IMR-90 (cell line): ENCODE results near the gene ANLN. TPM values are rescaled to one million over a fixed set of nuclear protein-coding genes. Genes with fewer than 3 reads are reported as not detected.
A peak's percentile ranks its signal among the peaks of the same experiment; 100 is the strongest.

Source experiments
- ATAC-seq: fragments of 200-7000 bp; cut with Tn5 transposase; 2 replicates; pipeline ENCODE4 v1.9.1; 2020; ENCODE audit warnings: low read depth, mild to moderate bottlenecking, moderate library complexity
- BruUV-seq: library from RNA; stranded (reverse); fragments of 400-500 nt; replicated peaks from 2 replicates; lab custom pipeline; 2021; lab: Mats Ljungman, UMichigan
- CTCF ChIA-PET: fragments of 300-600 bp; formaldehyde crosslinking; extraction: SDS; loops from one replicate; lab custom pipeline; 2021; ENCODE audit warnings: antibody characterized with exemption; lab: Yijun Ruan, JAX
- POLR2A ChIA-PET: fragments of 300-600 bp; sonication (Branson Sonifier 250); formaldehyde crosslinking; loops from one replicate; lab custom pipeline; 2022; ENCODE audit warnings: antibody characterized with exemption; ENCODE audit not compliant: unreplicated experiment; lab: Charles Lee
- DNase-seq: peaks from one replicate; pipeline ENCODE4 v3.0.0; 2013
- H2AFZ ChIP-seq: replicated peaks from 2 replicates; pipeline ENCODE3; 2013; ENCODE audit warnings: low read length, mild to moderate bottlenecking; ENCODE audit not compliant: poor library complexity
- H2AK5ac ChIP-seq: 2 replicates; pipeline ENCODE4 v1.6.1; 2013; ENCODE audit warnings: low read depth, low read length, inconsistent platforms
- H2AK9ac ChIP-seq: replicated peaks from 2 replicates; pipeline ENCODE3; 2013; ENCODE audit warnings: mild to moderate bottlenecking, low read depth, low read length, moderate library complexity; ENCODE audit not compliant: poor library complexity
- H2BK120ac ChIP-seq: 2 replicates; pipeline ENCODE4 v1.6.1; 2013; ENCODE audit warnings: low read depth, low read length, inconsistent platforms
- H2BK15ac ChIP-seq: 3 replicates; pipeline ENCODE4 v1.6.1; 2013; ENCODE audit warnings: low read depth, low read length, inconsistent platforms
- H2BK20ac ChIP-seq: 2 replicates; pipeline ENCODE4 v1.6.1; 2013; ENCODE audit warnings: low read depth, mild to moderate bottlenecking, inconsistent platforms, low read length, moderate library complexity
- H2BK5ac ChIP-seq: 2 replicates; pipeline ENCODE4 v1.6.1; 2013; ENCODE audit warnings: mild to moderate bottlenecking, low read depth, low read length, inconsistent platforms; ENCODE audit not compliant: poor library complexity, severe bottlenecking
- H3K14ac ChIP-seq: replicated peaks from 2 replicates; pipeline ENCODE4 v1.6.1; 2013; ENCODE audit warnings: low read depth, low read length, inconsistent platforms
- H3K18ac ChIP-seq: 2 replicates; pipeline ENCODE4 v1.6.1; 2013; ENCODE audit warnings: low read depth, low read length, control low read depth
- H3K23ac ChIP-seq: 2 replicates; pipeline ENCODE4 v1.6.1; 2013; ENCODE audit warnings: low read depth, low read length, inconsistent platforms
- H3K27ac ChIP-seq: 2 replicates; pipeline ENCODE4 v1.5.1; 2013; ENCODE audit warnings: mild to moderate bottlenecking, control low read depth, low read length; ENCODE audit not compliant: insufficient read depth
- H3K27me3 ChIP-seq: 2 replicates; pipeline ENCODE4 v1.6.1; 2013; ENCODE audit warnings: low read length; ENCODE audit not compliant: control insufficient read depth, insufficient read depth
- H3K36me3 ChIP-seq: 2 replicates; pipeline ENCODE4 v1.6.1; 2013; ENCODE audit warnings: low read length, mixed read lengths; ENCODE audit not compliant: control insufficient read depth, insufficient read depth
- H3K4ac ChIP-seq: 2 replicates; pipeline ENCODE4 v1.6.1; 2013; ENCODE audit warnings: low read depth, low read length, inconsistent platforms
- H3K4me1 ChIP-seq: 2 replicates; pipeline ENCODE4 v1.6.1; 2013; ENCODE audit warnings: low read length, mixed read lengths; ENCODE audit not compliant: control insufficient read depth, insufficient read depth
- H3K4me2 ChIP-seq: 2 replicates; pipeline ENCODE4 v1.6.1; 2013; ENCODE audit warnings: low read depth, mild to moderate bottlenecking, control low read depth, low read length, moderate library complexity
- H3K4me3 ChIP-seq: 2 replicates; pipeline ENCODE4 v1.5.1; 2013; ENCODE audit warnings: low read depth, mild to moderate bottlenecking, control low read depth, low read length, moderate library complexity; ENCODE audit not compliant: insufficient read depth
- H3K56ac ChIP-seq: 2 replicates; pipeline ENCODE4 v1.6.1; 2013; ENCODE audit warnings: low read length, inconsistent platforms; ENCODE audit not compliant: insufficient read depth; ENCODE audit errors: extremely low read depth
- H3K79me1 ChIP-seq, 2 experiments: 2 replicates each; pipeline ENCODE4 v1.6.1; 2013; ENCODE audit warnings: low read length in 2 of 2, inconsistent platforms in 1 of 2, low read depth in 1 of 2
- H3K9ac ChIP-seq: 2 replicates; pipeline ENCODE4 v1.6.1; 2013; ENCODE audit warnings: low read depth, low read length, control low read depth
- H3K9me1 ChIP-seq: 2 replicates; pipeline ENCODE4 v1.6.1; 2013; ENCODE audit warnings: low read length, inconsistent platforms; ENCODE audit not compliant: insufficient read depth
- H3K9me3 ChIP-seq: 2 replicates; pipeline ENCODE4 v1.6.1; 2013; ENCODE audit warnings: low read length; ENCODE audit not compliant: control insufficient read depth, insufficient read depth
- H4K20me1 ChIP-seq: 2 replicates; pipeline ENCODE4 v1.6.1; 2013; ENCODE audit warnings: low read length, inconsistent platforms; ENCODE audit not compliant: insufficient read depth
- H4K5ac ChIP-seq: 2 replicates; pipeline ENCODE4 v1.6.1; 2013; ENCODE audit warnings: mild to moderate bottlenecking, low read depth, low read length, control low read depth
- H4K8ac ChIP-seq, 2 experiments: 2 replicates each; pipeline ENCODE4 v1.6.1; 2013; ENCODE audit warnings: low read depth in 2 of 2, low read length in 2 of 2, control low read depth in 1 of 2, inconsistent platforms in 1 of 2
- H4K91ac ChIP-seq: 2 replicates; pipeline ENCODE4 v1.6.1; 2013; ENCODE audit warnings: low read depth, low read length, inconsistent platforms; ENCODE audit not compliant: insufficient read depth
- BHLHE40 ChIP-seq: fragments of 150-350 bp; IDR thresholded peaks from 2 replicates; pipeline ENCODE4 v1.6.1; 2016; ENCODE audit warnings: mild to moderate bottlenecking, low read depth, low read length
- CEBPB ChIP-seq: IDR thresholded peaks from 2 replicates; pipeline ENCODE4 v1.6.1; 2012; ENCODE audit warnings: low read depth, low read length, improper control_type of control experiment
- CHD1 ChIP-seq: IDR thresholded peaks from 2 replicates; pipeline ENCODE4 v1.6.1; 2012; ENCODE audit warnings: low read depth, low read length, improper control_type of control experiment
- FOS ChIP-seq: fragments of 150-350 bp; IDR thresholded peaks from 2 replicates; pipeline ENCODE4 v1.6.1; 2016; ENCODE audit warnings: low read depth, low read length
- MAZ ChIP-seq: IDR thresholded peaks from 2 replicates; pipeline ENCODE4 v1.6.1; 2012; ENCODE audit warnings: low read depth, mild to moderate bottlenecking, low read length, improper control_type of control experiment, moderate library complexity, borderline replicate concordance
- MXI1 ChIP-seq: IDR thresholded peaks from 2 replicates; pipeline ENCODE4 v1.6.1; 2012; ENCODE audit warnings: low read depth, mild to moderate bottlenecking, low read length, moderate library complexity, borderline replicate concordance
- NFE2L2 ChIP-seq: fragments of 150-350 bp; IDR thresholded peaks from 2 replicates; pipeline ENCODE4 v1.6.1; 2016; ENCODE audit warnings: low read depth, mild to moderate bottlenecking, low read length
- POLR2A ChIP-seq: IDR thresholded peaks from 2 replicates; pipeline ENCODE4 v1.6.1; 2012; ENCODE audit warnings: mild to moderate bottlenecking, low read depth, low read length
- RAD21 ChIP-seq: IDR thresholded peaks from 2 replicates; pipeline ENCODE4 v1.6.1; 2012; ENCODE audit warnings: low read length, improper control_type of control experiment
- RCOR1 ChIP-seq: IDR thresholded peaks from 2 replicates; pipeline ENCODE4 v1.6.1; 2012; ENCODE audit warnings: mild to moderate bottlenecking, low read length, improper control_type of control experiment; ENCODE audit not compliant: insufficient replicate concordance
- RFX5 ChIP-seq: IDR thresholded peaks from 2 replicates; pipeline ENCODE4 v1.8.0; 2012; ENCODE audit warnings: low read depth, mild to moderate bottlenecking, low read length, moderate library complexity
- SMC3 ChIP-seq: fragments of 150-350 bp; IDR thresholded peaks from 2 replicates; pipeline ENCODE4 v1.6.1; 2016; ENCODE audit warnings: low read depth, mild to moderate bottlenecking, antibody characterized with exemption, low read length, moderate library complexity
- WGBS, 2 experiments: methylation state at CpG; one replicate each; pipeline versions ENCODE4 v1.1.5 to v1.1.7; 2013; ENCODE audit warnings: missing lambda C conversion rate in 2 of 2; ENCODE audit not compliant: insufficient read length in 1 of 2; ENCODE audit errors: extremely low coverage in 2 of 2; 5-methylcytosine and 5-hydroxymethylcytosine counted together
- dilution Hi-C: fragments of 300-500 bp; cut with HindIII; formaldehyde crosslinking; loops from one replicate; pipeline ENCODE4 v1.14.3; 2018; ENCODE audit warnings: low sequenced_read_pairs; ENCODE audit not compliant: unreplicated experiment
- in situ Hi-C: fragments of 300-500 bp; cut with MboI; formaldehyde crosslinking; loops from 3 replicates; pipeline ENCODE4 v1.14.3; 2019; ENCODE audit warnings: low sequenced_read_pairs, inconsistent platforms, mixed read lengths
- intact Hi-C: fragments of 100-400 bp; cut with micrococcal nuclease; formaldehyde crosslinking; loops from 2 replicates; pipeline ENCODE4 v1.10.0; 2022
- polyA plus RNA-seq, 3 experiments: library from polyadenylated mRNA; depleted of rRNA; stranded (reverse); fragments of >200 nt; gene quantifications; 2 replicates each; pipeline ENCODE4 v1.2.3, GENCODE V29; 2012; ENCODE audit warnings: low replicate concordance in 1 of 3
- total RNA-seq: library from RNA; depleted of rRNA; stranded (reverse); fragments of >200 nt; gene quantifications from 2 replicates; pipeline ENCODE4 v1.2.3, GENCODE V29; 2012
- TF ChIP-seq, protein P1 (sequence below): conservative IDR thresholded peaks from 2 replicates; pipeline ENCODE4 v1.5.1; 2012; ENCODE audit warnings: mild to moderate bottlenecking, low read depth, low read length, improper control_type of control experiment
- TF ChIP-seq, protein P2 (sequence below): fragments of 150-350 bp; IDR thresholded peaks from 2 replicates; pipeline ENCODE4 v1.6.1; 2017; ENCODE audit warnings: mild to moderate bottlenecking, antibody characterized with exemption, low read length, low read depth
- TF ChIP-seq, protein P3 (sequence below): fragments of 150-350 bp; IDR thresholded peaks from 2 replicates; pipeline ENCODE4 v1.6.1; 2016; ENCODE audit warnings: low read depth, mild to moderate bottlenecking, low read length, moderate library complexity, borderline replicate concordance

ANLN gene
- total and polyA plus RNA-seq, 2 of the 4 experiments (the other 2 are of a cell fraction), result 60.5 to 276 TPM

DNA sequence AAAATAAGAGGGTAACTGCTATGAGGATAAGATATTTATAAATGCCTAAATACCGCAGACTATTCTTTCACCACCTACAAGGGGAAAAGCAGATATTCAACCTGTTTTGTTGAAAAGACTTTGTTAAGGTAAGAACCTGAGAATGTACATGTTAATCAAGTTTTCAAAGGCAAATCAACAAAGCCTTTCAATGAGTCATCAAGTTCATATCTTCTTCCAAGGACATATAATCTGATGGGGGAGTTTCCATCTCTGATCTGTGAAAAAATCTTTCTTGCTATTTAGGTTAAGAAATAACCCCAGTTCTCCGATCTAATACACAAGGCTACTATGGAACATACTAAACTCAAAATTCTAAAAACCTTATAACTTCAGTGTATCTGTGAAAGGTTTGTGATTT lies 40.0 kb upstream of the ANLN start:
- Histone ChIP-seq H3K79me1 (no peaks in the 10 kb centered on the region), H4K20me1 (no peaks in the 10 kb centered on the region), H3K18ac (no peak overlapping the region), H4K91ac (no peak overlapping the region), H2AK5ac (no peak overlapping the region), H3K14ac (no peak overlapping the region), H3K4me2 (no peak overlapping the region), H3K27ac (no peak overlapping the region), H3K56ac (no peak overlapping the region), H2AFZ (no peak overlapping the region), H3K4me3 (no peak overlapping the region), H3K4me1 (peaks cover 2% of the 10 kb centered on the region; the same call in 1 of the 2 replicates), H3K9ac (no peak overlapping the region), H3K9me1 (no peaks in the 10 kb centered on the region; the same call in 1 of the 2 replicates), H2BK15ac (no peak overlapping the region), H2BK5ac (no peak overlapping the region), H3K36me3 (no peaks in the 10 kb centered on the region), H4K8ac (no peak overlapping the region), H3K9me3 (no peaks in the 10 kb centered on the region), H4K5ac (no peak overlapping the region), H2AK9ac (no peak overlapping the region), H3K27me3 (peaks cover 7% of the 10 kb centered on the region), H2BK120ac (no peak overlapping the region), H3K23ac (no peak overlapping the region), H3K4ac (no peak overlapping the region), H2BK20ac (no peak overlapping the region)
- no CpG with 5 or more reads among the region's 2 CpGs for WGBS, 2 experiments
- dilution Hi-C loops, result no loop called here
- intact Hi-C loops, result no loop called here
- TF ChIP-seq, protein P1, sequence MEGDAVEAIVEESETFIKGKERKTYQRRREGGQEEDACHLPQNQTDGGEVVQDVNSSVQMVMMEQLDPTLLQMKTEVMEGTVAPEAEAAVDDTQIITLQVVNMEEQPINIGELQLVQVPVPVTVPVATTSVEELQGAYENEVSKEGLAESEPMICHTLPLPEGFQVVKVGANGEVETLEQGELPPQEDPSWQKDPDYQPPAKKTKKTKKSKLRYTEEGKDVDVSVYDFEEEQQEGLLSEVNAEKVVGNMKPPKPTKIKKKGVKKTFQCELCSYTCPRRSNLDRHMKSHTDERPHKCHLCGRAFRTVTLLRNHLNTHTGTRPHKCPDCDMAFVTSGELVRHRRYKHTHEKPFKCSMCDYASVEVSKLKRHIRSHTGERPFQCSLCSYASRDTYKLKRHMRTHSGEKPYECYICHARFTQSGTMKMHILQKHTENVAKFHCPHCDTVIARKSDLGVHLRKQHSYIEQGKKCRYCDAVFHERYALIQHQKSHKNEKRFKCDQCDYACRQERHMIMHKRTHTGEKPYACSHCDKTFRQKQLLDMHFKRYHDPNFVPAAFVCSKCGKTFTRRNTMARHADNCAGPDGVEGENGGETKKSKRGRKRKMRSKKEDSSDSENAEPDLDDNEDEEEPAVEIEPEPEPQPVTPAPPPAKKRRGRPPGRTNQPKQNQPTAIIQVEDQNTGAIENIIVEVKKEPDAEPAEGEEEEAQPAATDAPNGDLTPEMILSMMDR, result no peak
- TF ChIP-seq RAD21 (no peak), MXI1 (no peak), POLR2A (no peak), CHD1 (no peak), RCOR1 (no peak), MAZ (no peak), FOS (no peak), NFE2L2 (no peak), CEBPB (no peak), RFX5 (no peak), BHLHE40 (no peak), SMC3 (no peak)
- TF ChIP-seq, protein P2, sequence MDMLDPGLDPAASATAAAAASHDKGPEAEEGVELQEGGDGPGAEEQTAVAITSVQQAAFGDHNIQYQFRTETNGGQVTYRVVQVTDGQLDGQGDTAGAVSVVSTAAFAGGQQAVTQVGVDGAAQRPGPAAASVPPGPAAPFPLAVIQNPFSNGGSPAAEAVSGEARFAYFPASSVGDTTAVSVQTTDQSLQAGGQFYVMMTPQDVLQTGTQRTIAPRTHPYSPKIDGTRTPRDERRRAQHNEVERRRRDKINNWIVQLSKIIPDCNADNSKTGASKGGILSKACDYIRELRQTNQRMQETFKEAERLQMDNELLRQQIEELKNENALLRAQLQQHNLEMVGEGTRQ, result no peak
- TF ChIP-seq, protein P3, sequence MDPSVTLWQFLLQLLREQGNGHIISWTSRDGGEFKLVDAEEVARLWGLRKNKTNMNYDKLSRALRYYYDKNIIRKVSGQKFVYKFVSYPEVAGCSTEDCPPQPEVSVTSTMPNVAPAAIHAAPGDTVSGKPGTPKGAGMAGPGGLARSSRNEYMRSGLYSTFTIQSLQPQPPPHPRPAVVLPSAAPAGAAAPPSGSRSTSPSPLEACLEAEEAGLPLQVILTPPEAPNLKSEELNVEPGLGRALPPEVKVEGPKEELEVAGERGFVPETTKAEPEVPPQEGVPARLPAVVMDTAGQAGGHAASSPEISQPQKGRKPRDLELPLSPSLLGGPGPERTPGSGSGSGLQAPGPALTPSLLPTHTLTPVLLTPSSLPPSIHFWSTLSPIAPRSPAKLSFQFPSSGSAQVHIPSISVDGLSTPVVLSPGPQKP, result no peak
- CTCF ChIA-PET, result interaction anchor here (0.7 kb wide), 1 partner anchor 34 kb away, joined by 6 read pairs; no protein-coding TSS in a partner anchor
- no peak for ATAC-seq
- in situ Hi-C loops, result loop anchor here (25.0 kb wide), 1 partner anchor 637 kb away; no protein-coding TSS in a partner anchor
- DNase-seq, result peak; percentile 3
- POLR2A ChIA-PET, result no interaction called here
- BruUV-seq, result no TSS peak
